Smooth muscle cell of the pulmonary artery (primary cell): ENCODE results near the gene HCAR2. TPM values are rescaled to one million over a fixed set of nuclear protein-coding genes. Genes with fewer than 3 reads are reported as not detected.

Experiments used
- total RNA-seq: library from RNA; depleted of rRNA; stranded (reverse); fragments of >200 nt; gene quantifications from 2 replicates; pipeline ENCODE4 v1.2.3, GENCODE V29; 2014

Gene HCAR2
- not detected in 2 replicates for total RNA-seq

DNA sequence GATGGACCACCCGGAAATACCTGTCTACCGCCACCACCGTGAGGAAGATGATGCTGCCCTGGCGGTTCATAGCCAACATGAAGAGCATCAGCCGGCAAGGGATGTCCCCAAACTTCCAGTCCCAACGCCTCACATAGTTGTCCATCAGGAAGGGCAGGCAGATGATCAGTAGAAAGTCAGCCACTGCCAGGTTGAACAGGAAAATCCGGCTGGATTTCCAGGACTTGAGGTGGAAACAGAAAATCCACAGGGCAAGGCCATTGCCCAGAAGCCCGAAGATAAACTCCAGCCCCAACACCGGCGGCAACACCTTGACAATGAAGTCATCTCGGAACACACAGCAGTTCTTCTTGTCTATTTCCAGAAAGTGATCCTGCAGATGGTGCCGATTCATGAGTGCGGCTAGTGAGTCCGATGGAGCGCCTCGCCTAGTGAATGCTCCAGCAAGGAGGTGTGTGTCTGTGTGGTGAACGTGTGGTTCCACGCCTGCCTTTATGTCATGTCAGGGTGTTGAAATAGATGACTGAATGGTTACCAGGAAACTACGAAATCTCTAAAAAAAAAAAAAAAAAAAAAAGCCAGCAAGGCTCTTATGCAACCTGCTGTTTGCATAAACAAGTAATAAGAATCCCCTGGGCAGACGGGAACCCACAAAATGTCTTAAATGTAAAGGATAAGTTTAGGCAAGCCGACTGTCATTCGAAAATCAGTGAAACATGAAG is at the start of gene HCAR2:
HCAR2 (minus strand) TSS at position 468 of the 722 bp plus-strand sequence; CDS start at position 394, 74 bp downstream.

DNA sequence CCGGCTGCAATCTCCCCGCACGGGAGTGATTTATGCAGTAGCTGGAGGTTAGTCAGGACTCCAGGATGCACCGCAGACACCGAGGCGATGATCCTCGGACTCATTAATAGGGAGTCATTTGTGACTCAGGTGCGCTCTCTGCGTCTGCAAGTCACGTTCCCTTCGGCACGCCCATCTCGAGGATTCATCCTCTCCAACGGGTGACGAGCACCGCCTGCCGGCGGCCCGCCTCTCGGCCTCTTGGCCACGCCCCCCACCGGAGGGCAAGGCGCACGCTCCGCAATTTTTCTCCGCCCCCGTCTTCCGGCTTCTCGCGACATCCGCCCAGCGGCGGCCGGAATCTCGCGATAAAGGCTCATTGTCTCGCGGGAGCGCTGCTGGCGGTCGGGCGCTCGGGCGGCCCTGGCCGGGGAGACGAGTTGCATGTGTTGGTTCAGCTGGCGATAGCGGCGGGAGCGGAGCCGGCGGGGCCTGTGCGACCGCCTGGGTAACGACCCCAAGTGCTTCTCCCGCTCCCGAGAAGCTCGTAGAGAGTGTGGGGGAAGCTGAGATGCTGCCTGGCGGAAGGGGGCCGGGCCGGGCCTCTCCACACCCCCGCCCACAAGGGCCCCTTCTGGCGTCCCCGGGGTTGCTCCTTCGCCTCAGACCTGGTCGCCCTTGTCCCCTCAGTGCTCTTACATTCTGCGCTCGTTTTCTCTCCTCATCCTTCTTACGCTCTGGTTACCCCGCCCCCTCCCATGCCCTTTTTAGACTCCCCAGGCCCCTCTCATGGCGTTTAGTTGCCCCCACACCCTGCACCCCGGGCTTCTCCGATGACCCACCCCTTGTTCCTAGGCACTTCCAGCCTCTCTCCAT is 49.5 kb upstream of the HCAR2 start, which contains the start of gene DENR:
DENR (plus strand) TSS at position 361 of the 855 bp plus-strand sequence. CDS start 878 bp downstream, outside the sequence.

DNA sequence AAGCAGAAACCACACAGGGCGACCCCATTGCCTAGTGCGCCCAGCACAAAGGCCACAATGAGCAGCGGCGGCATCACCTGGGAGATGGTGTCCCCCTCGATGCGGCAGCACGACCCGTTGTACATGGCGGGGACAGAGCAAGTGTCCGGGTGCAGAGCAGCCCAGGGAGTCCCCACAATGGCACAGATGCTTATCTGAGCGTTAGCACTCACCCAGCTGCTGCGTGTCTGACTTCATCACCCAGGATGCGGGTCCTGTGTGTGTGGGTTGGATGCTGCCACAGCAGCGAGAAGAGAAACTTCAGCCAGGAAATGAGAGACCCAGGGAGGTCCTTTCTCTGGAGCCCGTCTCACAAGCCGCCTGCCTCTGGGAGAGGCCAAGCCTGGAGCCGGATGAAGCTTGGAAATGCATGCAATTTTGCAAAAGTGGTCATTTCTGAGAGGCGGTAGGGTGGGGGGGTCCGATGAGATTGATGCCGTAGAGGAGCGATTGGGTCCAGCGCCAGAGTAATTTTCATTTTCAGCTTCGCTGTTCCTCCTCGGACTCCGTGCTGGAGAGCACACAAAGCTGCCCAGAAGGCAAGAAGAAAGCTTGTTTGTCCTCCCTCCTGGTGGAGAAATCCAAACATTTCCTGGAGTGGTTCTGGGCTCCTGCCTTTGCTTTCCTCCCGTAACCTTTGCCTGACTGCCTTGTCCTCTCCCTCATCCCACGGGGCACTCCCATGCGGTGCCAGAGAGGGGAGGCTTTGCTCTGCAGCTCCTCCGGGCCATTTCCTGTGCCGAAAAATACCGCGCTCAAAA is 27.3 kb upstream of the HCAR2 start, which contains the start of gene HCAR1:
HCAR1 (minus strand) TSS at position 630 of the 800 bp plus-strand sequence; CDS start at position 125, 505 bp downstream.

DNA sequence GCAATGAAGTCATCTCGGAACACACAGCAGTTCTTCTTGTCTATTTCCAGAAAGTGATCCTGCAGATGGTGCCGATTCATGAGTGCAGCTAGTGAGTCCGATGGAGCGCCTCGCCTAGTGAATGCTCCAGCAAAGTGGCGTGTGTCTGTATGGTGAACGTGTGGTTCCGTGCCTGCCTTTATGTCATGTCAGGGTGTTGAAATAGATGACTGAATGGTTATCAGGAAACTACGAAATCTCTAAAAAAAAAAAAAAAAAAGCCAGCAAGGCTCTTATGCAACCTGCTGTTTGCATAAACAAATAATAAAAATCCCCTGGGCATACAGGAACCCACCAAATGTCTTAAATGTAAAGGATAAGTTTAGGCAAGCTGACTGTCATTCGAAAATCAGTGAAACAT is 13.5 kb upstream of the HCAR2 start, which contains the start of gene HCAR3:
HCAR3 (minus strand) TSS at position 154 of the 400 bp plus-strand sequence; CDS start at position 80, 74 bp downstream.

Other genes starting within 250 kb of the HCAR2 start
- gene ZCCHC8, start 202.4 kb downstream of the HCAR2 start, total RNA-seq = 11.6 and 11.9 TPM in 2 replicates
- gene RSRC2, start 176.4 kb downstream of the HCAR2 start, total RNA-seq = 27.7 and 30.2 TPM in 2 replicates
- gene KNTC1, start 176.1 kb downstream of the HCAR2 start, total RNA-seq = 10.5 and 12.1 TPM in 2 replicates
- not detected in 2 replicates for gene HCAR3, start 13.5 kb upstream of the HCAR2 start, total RNA-seq
- 0.17 and 0.85 TPM in 2 replicates for gene HCAR1, start 27.5 kb upstream of the HCAR2 start, total RNA-seq
- 26.3 and 28.7 TPM in 2 replicates for gene DENR, start 49.5 kb upstream of the HCAR2 start, total RNA-seq
- gene CCDC62, start 71.2 kb upstream of the HCAR2 start, total RNA-seq = 0.40 and 0.65 TPM in 2 replicates
- 8.7 and 17.1 TPM in 2 replicates for gene HIP1R, start 132.1 kb upstream of the HCAR2 start, total RNA-seq
- 11.0 and 17.6 TPM in 2 replicates for gene VPS37B, start 192.8 kb upstream of the HCAR2 start, total RNA-seq